GM10847 (cell line): ENCODE results near the gene GFRA1.

Experiments
- POLR2A ChIP-seq: IDR thresholded peaks from 2 replicates; pipeline ENCODE4 v1.6.1; 2011; ENCODE audit not compliant: insufficient read length; ENCODE audit errors: extremely low read depth

GFRA1 gene

DNA sequence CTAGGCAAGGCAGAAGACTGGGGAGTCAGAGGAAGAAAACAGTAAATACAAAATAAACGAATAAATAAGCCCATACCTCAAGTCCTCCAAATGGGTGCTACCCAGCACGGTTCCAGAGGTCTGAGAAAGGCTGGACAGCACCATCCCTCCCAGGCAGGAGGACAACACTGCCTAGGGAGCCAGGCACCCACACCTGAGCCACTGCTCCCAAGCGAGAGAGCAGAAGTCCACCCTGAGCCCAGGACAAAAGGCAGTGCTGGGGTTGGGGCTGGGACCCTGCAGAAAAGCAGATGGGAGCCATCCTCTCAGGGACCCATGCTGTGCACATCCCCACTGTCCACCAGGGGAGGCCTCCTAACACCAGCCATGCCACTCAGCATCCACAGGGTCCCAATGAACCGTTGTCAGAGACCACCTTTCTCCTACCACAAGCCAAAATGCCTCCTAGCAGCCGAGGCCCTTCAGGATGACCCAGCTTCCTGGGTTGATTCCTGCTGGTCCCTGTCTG, 16.2 kb downstream of the GFRA1 start:
- TF ChIP-seq POLR2A, result no peak

DNA sequence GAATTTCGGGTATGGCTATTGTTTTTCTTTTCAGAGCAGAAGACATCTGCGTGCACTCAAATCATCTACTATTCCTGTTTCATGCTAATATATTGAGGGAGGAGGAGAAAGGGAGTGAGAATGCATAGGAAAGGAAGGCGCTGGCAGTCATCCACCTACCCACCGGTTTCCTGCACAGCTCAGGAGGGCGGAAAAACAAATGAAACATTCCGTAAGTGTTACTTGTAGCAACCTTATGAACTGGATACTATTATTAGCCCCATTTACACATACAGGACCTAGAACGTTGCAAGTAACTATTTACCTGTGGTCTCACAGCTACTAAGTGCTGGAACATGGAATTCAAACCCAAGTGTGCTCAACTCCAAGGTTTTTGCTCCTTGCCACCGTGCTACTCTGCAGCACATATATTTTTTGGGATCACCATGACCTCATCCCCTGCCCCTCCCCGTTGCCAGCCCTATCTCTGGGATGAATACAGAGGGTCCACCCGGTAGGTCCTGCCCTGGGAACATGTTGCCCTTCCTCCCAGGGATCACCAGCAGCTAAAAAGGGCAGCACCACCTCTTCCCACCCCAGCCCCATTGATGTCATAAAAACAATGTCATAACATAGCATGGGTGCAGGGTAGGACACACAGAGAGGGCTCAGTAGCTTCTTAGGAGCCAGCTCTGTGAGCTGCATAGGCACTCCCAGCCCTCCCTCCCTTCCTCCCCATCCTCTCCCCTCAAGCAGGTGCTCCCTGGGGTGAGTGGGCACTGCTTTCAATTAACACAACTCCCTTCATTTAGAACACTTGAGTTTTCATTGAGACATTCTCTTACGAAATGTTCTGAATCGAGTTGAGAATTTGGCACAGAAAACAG, 16.9 kb downstream of the GFRA1 start:
- no peak for TF ChIP-seq POLR2A

DNA sequence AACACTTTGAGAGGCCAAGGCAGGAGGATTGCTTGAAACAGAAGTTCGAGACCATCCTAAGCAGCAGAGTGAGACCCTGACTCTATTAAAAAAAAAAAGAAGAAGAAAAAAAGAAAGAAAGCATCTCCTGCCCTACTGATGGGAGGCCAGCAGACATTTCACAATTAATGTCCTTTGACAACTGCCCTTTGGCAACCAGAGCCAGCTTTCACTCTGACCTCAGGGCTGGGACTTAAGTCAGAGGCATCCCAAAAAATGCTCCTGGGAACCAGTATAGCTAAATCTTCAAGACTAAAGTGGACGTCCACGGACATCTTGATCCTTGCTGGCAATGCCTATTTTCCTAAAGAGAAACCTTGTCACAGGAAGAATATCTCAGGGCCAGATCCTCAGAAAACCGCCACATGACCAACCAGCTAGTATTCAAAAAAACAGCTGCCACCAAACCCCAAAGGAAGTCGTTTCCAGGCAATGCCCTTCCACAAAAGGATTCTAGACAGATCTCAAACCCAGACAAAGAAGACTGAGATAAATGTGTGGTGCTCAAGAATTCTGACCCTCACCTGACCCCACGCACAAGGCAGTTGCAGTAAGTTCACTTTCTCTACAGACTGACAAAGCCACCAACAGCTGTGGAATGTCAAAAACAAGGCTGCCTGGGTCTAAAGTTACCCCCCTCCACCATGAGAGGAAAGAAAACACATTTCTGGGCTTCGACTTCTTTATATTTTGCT, 18.4 kb downstream of the GFRA1 start:
- TF ChIP-seq POLR2A, result no peak

DNA sequence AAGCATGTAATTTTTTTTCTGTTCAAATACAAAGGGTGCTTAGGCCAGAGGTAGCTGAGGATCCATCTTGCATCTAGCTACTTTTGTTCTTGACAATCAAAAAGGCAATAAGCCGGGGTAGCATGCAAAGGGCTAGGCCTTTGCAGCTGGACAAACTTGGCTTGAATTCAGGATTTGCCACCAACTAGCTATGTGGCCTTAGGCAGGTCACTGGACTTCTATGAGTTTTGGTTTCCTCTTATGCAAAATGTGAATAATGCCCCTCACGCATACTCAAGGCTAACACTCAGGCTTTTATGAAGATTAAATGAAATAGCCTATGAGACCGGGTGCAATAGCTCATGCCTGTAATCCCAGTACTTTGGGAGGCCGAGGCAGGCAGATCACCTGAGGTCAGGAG, 19.3 kb downstream of the GFRA1 start:
- no peak for TF ChIP-seq POLR2A

DNA sequence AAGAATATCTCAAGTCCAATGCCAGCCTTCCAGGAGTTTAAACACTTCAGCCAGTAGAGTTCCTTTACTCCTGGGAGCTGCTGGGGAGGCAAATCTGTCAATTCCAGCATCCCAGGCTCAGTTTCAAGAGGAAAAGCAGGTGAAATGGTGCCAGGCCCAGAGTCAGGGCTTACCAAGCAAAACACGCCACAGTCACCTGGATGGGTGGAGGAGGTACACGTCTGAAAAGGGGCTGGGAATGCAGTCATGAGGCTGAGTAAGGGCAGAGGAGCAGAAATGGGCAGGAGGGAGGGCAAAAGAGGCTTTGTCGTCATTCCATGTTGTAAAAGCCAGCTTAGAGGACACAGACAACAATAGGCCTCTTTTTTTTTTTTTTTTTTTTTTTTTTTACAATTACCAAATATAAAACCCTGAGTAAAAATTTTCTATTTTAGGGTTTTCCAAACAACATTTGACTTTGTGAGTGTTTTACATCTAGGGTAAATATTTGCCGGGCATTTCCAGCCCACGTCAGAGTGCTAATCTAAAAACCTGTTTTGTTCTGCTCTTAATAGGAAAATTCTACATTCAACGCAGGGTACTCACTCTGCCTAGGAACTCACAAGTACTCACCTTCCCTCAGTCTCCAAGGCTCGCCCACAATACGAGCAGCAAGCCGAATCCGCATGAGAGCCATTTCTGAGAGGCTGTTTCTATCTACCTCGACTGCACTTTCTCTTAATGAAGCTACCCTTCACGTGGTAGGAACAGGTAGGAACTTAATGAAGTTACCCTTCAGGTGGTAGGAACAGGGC, 21.2 kb downstream of the GFRA1 start:
- TF ChIP-seq POLR2A, result no peak

DNA sequence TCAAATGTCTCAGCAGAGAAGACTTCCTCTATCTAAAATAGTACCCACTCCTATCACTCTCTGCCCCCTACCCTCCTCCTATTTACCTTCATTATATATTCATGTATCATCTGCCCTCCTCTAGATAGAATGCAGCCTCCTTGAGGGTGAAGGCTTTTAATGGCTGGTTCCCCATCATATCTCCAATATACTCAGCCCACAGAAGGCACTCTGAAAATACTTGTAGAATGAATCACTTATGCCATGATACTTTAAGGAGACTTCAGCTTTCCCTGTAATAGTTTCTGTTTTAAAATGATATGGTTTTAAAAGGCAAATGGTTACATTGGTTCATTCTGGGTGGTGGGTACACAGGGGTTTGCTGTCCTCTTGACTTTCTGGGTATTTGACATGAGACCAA, 25.3 kb downstream of the GFRA1 start:
- TF ChIP-seq POLR2A, result no peak

DNA sequence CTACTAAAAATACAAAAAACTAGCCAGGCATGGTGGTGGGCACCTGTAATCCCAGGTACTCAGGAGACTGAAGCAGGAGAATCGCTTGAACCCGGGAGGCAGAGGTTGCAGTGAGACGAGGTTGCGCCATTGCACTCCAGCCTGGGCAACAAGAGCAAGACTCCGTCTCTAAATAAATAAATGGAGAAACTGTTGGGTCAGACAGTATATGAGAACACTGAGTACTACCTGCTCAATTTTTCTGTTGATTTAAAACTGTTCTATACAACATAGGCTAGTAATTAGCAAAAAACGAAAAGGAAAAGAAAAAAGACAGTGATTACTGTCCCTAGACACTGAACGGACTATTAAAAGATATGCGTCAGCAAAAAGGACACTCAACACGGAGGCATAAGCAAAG, 26.7 kb downstream of the GFRA1 start:
- TF ChIP-seq POLR2A, result no peak

DNA sequence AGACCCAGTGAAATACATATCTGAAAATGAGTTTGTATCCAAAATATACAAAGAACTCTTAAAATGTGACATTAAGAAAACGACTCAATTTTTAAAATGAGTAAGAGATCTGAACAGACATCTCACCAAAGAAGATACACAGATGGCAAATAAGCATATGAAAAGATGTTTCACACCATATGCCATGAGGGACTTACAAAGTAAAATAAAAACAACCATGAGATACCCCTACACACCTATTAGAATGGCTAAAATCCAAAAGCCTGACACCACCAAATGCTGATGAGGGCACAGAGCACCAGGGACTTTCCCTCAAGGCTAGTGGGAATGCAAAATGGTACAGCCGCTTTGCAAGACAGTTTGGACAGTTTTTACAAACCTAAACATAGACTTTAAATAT, 27.9 kb downstream of the GFRA1 start:
- no peak for TF ChIP-seq POLR2A

DNA sequence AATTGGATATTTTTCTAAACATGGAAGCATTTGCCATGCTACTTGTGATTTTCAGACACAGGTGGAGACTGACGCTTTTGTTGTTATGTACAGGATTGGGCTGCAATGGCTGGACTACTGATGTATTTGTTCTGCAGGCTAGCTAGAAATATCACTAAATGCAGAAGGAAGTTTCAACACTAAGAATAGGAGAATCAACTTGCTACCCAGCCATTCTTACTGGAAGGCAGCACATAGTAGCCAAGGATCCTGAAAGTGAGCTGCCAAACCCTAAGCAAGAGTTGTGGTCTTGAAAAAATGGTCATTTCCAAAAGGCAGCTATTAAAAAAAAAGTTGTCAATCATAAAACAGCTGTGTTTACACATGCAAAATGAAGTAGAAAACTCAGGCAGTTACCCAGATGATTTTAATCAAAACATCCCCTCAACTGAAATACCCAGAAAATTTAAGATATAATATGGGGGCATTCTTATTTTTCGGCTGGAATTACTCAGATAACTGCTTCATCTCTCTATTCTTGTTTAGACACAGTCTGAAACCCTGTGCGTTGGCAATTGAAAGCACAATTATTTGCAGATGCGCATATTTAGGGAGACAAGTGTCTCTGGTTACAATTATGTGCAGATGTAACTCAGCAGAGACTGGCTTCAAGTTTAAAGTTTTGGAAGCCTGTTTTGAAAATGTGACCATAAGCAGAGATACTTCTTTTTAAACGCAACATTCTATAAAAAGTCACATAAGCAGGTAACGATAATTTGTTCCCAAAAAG, 31.2 kb downstream of the GFRA1 start:
- TF ChIP-seq POLR2A, result no peak

DNA sequence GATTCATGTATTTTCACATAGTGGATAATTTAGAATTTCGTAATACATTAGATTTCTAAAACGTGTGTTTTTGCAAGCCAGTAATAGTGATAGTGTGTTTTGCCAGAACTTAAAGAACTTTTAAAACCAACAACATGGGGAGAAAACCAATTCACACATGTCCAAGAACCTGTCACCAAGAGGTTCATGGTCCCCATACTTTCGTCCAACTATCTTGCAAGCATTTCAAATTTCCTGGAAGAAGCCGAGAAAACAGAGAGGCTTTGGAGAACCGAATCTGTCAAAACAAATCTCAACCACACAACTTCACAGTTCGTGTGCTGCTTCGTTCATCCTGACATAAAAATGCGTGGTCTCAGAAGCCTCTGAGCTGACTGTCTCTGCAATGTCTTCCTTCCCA, 31.9 kb downstream of the GFRA1 start:
- no peak for TF ChIP-seq POLR2A

DNA sequence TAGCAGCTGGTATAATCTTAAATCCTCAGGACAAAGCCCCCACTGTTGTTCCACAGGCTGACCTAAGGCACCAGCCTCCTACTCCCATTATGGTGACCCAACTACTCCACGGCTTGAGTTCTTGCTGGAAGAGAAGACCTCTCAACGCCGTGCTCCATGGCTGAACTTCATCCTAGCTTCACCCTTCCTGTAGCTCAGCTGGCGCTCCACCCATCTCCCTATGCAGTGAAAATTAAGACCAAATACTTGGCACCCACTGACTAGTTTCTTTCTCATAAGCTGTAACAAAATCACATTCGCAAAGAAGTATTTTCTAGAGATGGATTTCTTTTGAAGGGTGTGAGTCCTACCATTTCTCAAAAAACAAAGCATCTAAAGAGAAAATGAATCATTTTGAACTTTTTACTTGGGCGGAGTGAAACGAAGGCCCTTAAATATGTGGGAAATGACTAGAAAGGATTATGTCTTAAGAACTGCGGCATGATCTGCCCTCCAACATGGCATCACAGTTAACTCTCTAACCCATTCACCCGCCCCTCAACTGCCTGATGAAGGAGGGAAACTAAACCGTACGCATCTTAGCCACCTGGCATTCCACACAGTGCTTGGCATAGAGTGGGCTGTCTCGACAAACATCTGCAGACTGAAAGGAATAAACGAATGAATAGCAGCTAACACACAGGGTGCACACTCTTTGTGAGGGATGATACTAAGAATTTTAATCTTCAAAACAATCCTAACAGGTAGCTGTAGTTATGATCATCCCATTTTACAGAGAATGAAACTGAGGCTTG, 32.7 kb downstream of the GFRA1 start:
- no peak for TF ChIP-seq POLR2A

DNA sequence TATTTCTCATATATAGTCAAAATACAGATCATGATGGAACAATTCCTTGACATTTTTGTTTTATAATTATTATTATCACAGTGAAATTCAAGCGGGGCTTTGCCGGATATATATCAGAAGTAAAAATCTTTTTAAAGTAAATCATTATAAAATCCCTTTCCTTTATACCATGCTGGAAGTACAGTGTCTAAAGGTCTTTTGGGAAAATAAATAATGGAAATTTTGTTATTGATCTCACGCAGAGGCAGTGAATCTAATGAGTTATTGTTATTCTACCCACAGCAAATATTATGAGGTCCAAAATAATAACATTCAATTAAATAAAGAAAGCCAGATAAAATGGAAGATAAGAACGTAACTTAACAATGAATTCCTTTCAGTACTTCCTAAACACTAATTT, 33.8 kb downstream of the GFRA1 start:
- TF ChIP-seq POLR2A, result no peak

DNA sequence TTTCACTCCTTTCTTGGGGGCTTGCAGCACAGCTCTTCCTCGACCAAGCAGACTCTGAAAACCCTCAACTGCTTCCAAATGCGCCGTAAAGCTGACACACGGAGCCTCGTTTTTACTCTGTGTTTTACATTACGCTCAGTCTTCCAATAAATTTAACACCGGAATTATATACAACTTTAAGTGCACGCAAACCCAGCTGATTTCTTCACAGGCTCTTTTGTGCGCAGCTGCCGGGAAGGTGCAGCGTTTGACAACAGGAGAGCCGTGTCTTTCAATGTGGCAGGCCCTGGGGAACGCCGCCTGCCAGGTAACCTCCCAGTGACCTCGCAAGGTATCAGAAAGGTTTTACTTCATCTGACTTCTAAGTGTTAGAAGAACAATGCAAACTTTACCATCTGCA, 35.0 kb downstream of the GFRA1 start:
- TF ChIP-seq POLR2A, result no peak

DNA sequence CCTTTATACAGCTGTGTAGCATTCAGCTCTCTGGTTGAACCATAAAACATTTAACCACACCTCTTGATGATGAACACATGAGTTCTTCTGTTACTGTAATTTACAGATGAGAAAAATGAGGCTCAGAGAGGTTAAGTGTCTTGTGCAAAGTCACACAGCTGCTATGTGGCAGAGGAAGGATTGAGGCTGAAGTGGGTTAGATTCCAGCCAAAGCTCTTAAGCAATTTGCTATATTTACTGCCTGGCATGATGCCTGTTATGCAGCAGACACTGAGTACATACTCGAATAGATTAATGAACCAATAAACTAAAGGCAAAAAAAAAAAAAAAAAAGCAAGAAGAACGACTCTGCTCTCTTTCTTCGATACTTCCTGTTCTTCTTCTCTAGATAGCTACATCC, 35.7 kb downstream of the GFRA1 start:
- no peak for TF ChIP-seq POLR2A
